Fibroblast of the aortic adventitia (primary cell): Measurements from ENCODE around the gene ZNF593OS. TPM values are rescaled to one million over a fixed set of nuclear protein-coding genes. Genes with fewer than 3 reads are reported as not detected.

ENCODE experiments used
- DNase-seq: peaks from one replicate; pipeline ENCODE4 v3.0.0-alpha.2; 2010; ENCODE audit warnings: low read depth
- H3K4me3 ChIP-seq: 2 replicates; pipeline ENCODE4 v1.5.1; 2011; ENCODE audit warnings: low read depth, mild to moderate bottlenecking, control low read depth, low read length, moderate library complexity
- total RNA-seq: library from RNA; depleted of rRNA; stranded (reverse); fragments of >200 nt; gene quantifications from 2 replicates; pipeline ENCODE4 v1.2.3, GENCODE V29; 2012; ENCODE audit warnings: low replicate concordance
- TF ChIP-seq, protein P1 (sequence below): IDR thresholded peaks from 2 replicates; pipeline ENCODE4 v1.5.1; 2011; ENCODE audit warnings: mild to moderate bottlenecking, low read length, control low read depth, inconsistent platforms; ENCODE audit not compliant: insufficient read depth

Gene ZNF593OS
- total RNA-seq, 1 donor: not detected

GRCh38 chr1:26175346-26175745 lies 3.7 kb upstream of the ZNF593OS start:
- no peak overlapping the region for H3K4me3 ChIP-seq
- no peak for DNase-seq
- TF ChIP-seq, protein P1, sequence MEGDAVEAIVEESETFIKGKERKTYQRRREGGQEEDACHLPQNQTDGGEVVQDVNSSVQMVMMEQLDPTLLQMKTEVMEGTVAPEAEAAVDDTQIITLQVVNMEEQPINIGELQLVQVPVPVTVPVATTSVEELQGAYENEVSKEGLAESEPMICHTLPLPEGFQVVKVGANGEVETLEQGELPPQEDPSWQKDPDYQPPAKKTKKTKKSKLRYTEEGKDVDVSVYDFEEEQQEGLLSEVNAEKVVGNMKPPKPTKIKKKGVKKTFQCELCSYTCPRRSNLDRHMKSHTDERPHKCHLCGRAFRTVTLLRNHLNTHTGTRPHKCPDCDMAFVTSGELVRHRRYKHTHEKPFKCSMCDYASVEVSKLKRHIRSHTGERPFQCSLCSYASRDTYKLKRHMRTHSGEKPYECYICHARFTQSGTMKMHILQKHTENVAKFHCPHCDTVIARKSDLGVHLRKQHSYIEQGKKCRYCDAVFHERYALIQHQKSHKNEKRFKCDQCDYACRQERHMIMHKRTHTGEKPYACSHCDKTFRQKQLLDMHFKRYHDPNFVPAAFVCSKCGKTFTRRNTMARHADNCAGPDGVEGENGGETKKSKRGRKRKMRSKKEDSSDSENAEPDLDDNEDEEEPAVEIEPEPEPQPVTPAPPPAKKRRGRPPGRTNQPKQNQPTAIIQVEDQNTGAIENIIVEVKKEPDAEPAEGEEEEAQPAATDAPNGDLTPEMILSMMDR: no peak

DNA sequence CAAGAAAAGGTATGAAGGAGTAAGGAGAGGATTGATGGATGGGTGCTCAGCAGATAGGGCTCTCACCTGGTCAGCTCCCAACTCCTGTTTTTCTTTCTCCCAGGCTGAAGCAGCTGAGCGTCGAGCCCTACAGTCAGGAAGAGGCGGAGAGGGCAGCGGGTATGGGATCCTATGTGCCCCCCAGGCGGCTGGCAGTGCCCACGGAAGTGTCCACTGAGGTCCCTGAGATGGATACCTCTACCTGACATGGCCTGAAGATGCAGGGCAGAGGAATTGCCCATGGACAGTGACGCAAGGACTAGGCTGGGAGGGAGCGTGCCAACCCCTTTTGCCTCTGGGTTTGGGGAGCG lies 1.2 kb downstream of the ZNF593OS start:
- TF ChIP-seq, protein P1: no peak
- H3K4me3 ChIP-seq: peak overlapping the region; percentile 89
- no peak for DNase-seq

GRCh38 chr1:26169669-26170471 lies 1.8 kb downstream of the ZNF593OS start, which contains the start of gene ZNF593:
Gene ZNF593 (plus strand): TSS chr1:26169908. CDS start chr1:26169984, 76 bp downstream.
- peak; percentile 87 for DNase-seq
- peak within 1 kb of the TSS; percentile 89 for H3K4me3 ChIP-seq
- TF ChIP-seq, protein P1: peak; percentile 82

- no peak for DNase-seq
- TF ChIP-seq, protein P1: no peak
- H3K4me3 ChIP-seq: peak overlapping the region; percentile 89
These were observed 2.5 kb downstream of the ZNF593OS start for GRCh38 chr1:26169198-26169554.

DNA sequence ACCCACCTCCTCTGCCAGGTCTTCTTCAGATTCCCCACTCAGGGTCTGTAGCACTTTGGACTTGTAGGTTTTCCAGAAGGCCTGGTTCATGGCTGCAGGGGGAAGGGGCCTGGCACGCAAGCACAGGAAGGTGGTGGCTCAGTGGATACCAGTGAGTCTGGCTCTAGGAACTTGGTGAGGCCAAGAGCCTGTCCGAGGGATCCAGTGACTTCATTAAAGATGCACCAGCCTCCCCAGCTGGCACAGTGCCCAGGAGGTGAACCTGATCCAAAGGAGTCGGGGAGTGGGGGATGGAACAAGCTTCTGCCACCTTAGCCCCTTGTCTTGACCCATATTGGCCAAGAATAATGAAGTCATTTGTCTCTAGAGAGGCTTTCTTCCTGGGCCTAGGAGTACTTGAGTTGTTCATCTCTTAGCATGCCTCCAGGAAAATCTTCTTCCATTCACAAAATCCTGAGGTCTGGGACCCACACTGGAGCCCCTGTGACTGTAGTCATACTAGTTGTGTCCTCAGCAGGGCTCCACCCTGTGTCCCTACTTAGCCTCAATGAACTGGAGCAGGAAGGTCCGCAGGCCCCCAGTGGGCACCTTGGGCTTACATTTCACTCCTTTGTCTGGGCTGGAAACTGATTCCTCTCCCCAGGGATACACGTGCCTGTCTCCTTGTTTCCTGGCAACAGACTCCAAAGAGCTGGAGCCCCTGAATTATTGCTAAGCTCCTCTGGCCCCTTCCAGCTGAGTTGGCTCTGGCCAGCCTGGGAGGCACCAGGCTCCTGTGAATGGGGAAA lies 3.0 kb downstream of the ZNF593OS start, which contains the start of gene C1orf232:
TSS of gene C1orf232 (minus strand) at position 554 of the 788 bp plus-strand sequence. CDS start at position 90, 464 bp downstream.
- peak within 1 kb of the TSS; percentile 89 for H3K4me3 ChIP-seq
- no peak for DNase-seq
- TF ChIP-seq, protein P1: no peak

- TF ChIP-seq, protein P1: no peak
- no peak overlapping the region for H3K4me3 ChIP-seq
- no peak for DNase-seq
These were observed 4.8 kb downstream of the ZNF593OS start for GRCh38 chr1:26166719-26167281.
